Activated CD4-positive, alpha-beta T cell treated with anti-CD3 and anti-CD28 coated beads, Interleukin-2, amount 10 ng/mL, durations not matched to agents 7 days and 5 days (primary cell): ENCODE results near the gene IGFLR1. TPM values are rescaled to one million over a fixed set of nuclear protein-coding genes. Genes with fewer than 3 reads are reported as not detected.
"Not testable (repeated sequence)": the region's sequence is repeated elsewhere in the genome, so short reads cannot be mapped to it uniquely, and the experiment has no call there.

Experiments used
- CTCF ChIA-PET: fragments of 350-600 bp; sonication (Branson Sonifier 250); formaldehyde crosslinking; loops from one replicate; lab custom pipeline; 2021; ENCODE audit warnings: antibody characterized with exemption; lab: Charles Lee
- POLR2A ChIA-PET: fragments of 350-600 bp; sonication (Branson Sonifier 250); formaldehyde crosslinking; loops from one replicate; lab custom pipeline; 2021; ENCODE audit warnings: antibody characterized with exemption; lab: Charles Lee
- DNase-seq: peaks from one replicate; pipeline ENCODE4 v3.0.0-alpha.2; 2020
- H3K27ac Mint-ChIP-seq: one replicate; pipeline ENCODE4 v1.8.0; 2021; ENCODE audit warnings: mild to moderate bottlenecking, moderate library complexity, mixed read lengths
- H3K27me3 Mint-ChIP-seq: one replicate; pipeline ENCODE4 v1.8.0; 2021; ENCODE audit warnings: mixed read lengths
- H3K36me3 Mint-ChIP-seq: one replicate; pipeline ENCODE4 v1.8.0; 2021; ENCODE audit warnings: low read depth, mixed read lengths
- H3K4me1 Mint-ChIP-seq: one replicate; pipeline ENCODE4 v1.8.0; 2021; ENCODE audit warnings: mixed read lengths
- H3K4me3 Mint-ChIP-seq: one replicate; pipeline ENCODE4 v1.8.0; 2021; ENCODE audit warnings: mild to moderate bottlenecking, moderate library complexity, mixed read lengths
- H3K9me3 Mint-ChIP-seq: one replicate; pipeline ENCODE4 v1.8.0; 2021; ENCODE audit warnings: mixed read lengths
- total RNA-seq, 2 experiments: library from RNA; stranded (reverse); gene quantifications; one replicate each; pipeline ENCODE4 v1.2.3, GENCODE V29; 2021

The IGFLR1 gene
- total RNA-seq, 2 experiments from 2014 or later, result 53.7 to 54.6 TPM

DNA sequence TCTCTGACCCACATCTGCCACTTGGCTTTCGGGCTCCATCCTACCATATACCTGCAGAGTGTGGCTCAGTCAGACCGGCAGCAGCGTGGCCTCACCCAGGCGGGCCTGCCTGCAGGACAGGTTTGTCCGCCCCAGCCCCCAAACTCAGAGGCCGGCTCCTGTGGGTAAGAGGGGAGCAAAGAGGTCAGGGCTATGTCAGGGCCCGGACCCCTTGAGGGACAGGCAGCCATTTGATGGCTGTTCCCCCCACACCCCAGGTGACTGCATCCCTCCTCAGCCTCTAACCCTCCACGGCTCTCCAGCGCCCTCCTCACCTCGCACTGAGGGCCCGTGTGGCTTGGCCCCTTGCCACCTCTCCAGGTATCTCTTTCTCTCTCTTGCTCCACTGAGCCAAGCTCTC is 50.2 kb downstream of the IGFLR1 start:
- ChIA-PET POLR2A (no interaction called here), CTCF (interaction anchor here (0.6 to 7.1 kb wide), 6 partner anchors 10 to 221 kb away, joined by 3 to 72 read pairs (median 3); no protein-coding TSS in a partner anchor)
- H3K36me3 Mint-ChIP-seq, result no peaks in the 10 kb centered on the region
- H3K4me3 Mint-ChIP-seq, result no peak overlapping the region
- H3K4me1 Mint-ChIP-seq, result peaks cover 14% of the 10 kb centered on the region
- DNase-seq, result no peak
- no peaks in the 10 kb centered on the region for H3K27me3 Mint-ChIP-seq
- no peaks in the 10 kb centered on the region for H3K9me3 Mint-ChIP-seq
- H3K27ac Mint-ChIP-seq, result no peak overlapping the region

DNA sequence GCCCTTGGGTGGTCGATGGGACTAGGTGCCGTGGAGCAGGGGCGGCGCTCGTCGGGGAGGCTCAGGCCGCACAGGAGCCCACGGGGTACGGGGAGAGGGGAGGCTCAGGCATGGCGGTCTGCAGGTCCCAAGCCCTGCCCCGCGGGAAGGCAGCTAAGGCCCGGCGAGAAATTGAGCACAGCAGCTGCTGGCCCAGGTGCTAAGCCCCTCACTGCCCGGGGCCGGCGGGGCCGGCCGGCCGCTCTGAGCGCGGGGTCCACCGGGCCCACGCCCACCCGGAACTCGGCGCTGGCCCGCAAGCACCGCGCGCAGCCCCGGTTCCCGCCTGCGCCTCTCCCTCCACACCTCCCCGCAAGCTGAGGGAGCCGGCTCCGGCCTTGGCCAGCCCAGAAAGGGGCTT is 51.1 kb downstream of the IGFLR1 start:
- H3K27me3 Mint-ChIP-seq, POLR2A ChIA-PET, H3K4me3 Mint-ChIP-seq, DNase-seq, H3K27ac Mint-ChIP-seq, H3K9me3 Mint-ChIP-seq, H3K36me3 Mint-ChIP-seq: not testable (repeated sequence)
- CTCF ChIA-PET, result interaction anchor here (0.7 to 7.1 kb wide), 2 partner anchors 16 to 23 kb away, joined by 3 to 72 read pairs; no protein-coding TSS in a partner anchor
- H3K4me1 Mint-ChIP-seq, result peaks cover 11% of the 10 kb centered on the region

DNA sequence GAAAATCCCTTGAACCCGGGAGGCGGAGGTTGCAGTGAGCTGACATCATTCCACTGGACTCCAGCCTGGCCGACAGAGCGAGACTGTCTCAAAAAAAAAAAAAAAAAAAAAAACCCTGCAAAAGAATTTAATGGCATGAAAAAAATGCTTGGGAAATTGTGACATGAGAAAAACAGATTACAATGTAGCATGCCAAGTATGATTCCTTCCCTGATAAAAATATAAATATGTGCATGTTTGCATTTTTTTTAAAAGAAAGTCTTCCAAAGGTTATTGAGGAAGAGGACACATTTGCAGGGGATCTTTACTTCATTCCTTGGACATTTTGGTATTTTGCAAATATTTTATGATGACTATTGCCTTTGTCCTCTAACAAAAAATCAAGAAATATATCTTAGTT is 52.4 kb downstream of the IGFLR1 start:
- ChIA-PET POLR2A (no interaction called here), CTCF (interaction anchor here (1.3 kb wide), 1 partner anchor 10 kb away, joined by 3 read pairs; no protein-coding TSS in a partner anchor)
- Mint-ChIP-seq H3K9me3 (no peaks in the 10 kb centered on the region), H3K4me1 (peaks cover 11% of the 10 kb centered on the region), H3K27ac (no peak overlapping the region), H3K4me3 (no peak overlapping the region), H3K36me3 (no peaks in the 10 kb centered on the region), H3K27me3 (no peaks in the 10 kb centered on the region)
- no peak for DNase-seq

Other genes starting within 250 kb of the IGFLR1 start
- not detected for gene DMKN, start 228.8 kb downstream of the IGFLR1 start, total RNA-seq
- gene SBSN, start 214.1 kb downstream of the IGFLR1 start, total RNA-seq, result not detected
- gene GAPDHS, start 209.0 kb downstream of the IGFLR1 start, total RNA-seq, result not detected
- 10 to 100 TPM; 42.5 to 43.8 TPM for gene TMEM147, start 196.8 kb downstream of the IGFLR1 start, total RNA-seq
- not detected for gene ATP4A, start 178.8 kb downstream of the IGFLR1 start, total RNA-seq
- not detected for gene PMIS2, start 156.3 kb downstream of the IGFLR1 start, total RNA-seq
- 10 to 100 TPM; 52.2 to 57.9 TPM for gene HAUS5, start 129.7 kb downstream of the IGFLR1 start, total RNA-seq
- gene RBM42, start 113.4 kb downstream of the IGFLR1 start, total RNA-seq, result 100 to 1,000 TPM; 100 to 112 TPM
- 1 to 10 TPM in 1 of 2 experiments, under 1 TPM in 1; 0.84 to 1.9 TPM for gene ETV2, start 100.7 kb downstream of the IGFLR1 start, total RNA-seq
- gene COX6B1, start 94.1 kb downstream of the IGFLR1 start, total RNA-seq, result 100 to 1,000 TPM; 429 to 474 TPM
- gene UPK1A, start 75.9 kb downstream of the IGFLR1 start, total RNA-seq, result under 1 TPM; 0.37 TPM
- 10 to 100 TPM; 15.4 to 17.3 TPM for gene ZBTB32, start 37.9 kb downstream of the IGFLR1 start, total RNA-seq
- 10 to 100 TPM; 65.1 to 67.2 TPM for gene KMT2B, start 24.4 kb downstream of the IGFLR1 start, total RNA-seq
- 10 to 100 TPM; 35.0 to 38.1 TPM for gene U2AF1L4, start 3.0 kb upstream of the IGFLR1 start, total RNA-seq
- 10 to 100 TPM; 41.7 to 46.3 TPM for gene PSENEN, start 3.2 kb upstream of the IGFLR1 start, total RNA-seq
- gene LIN37, start 6.1 kb upstream of the IGFLR1 start, total RNA-seq, result 10 to 100 TPM; 13.7 to 15.9 TPM
- gene HSPB6, start 14.6 kb upstream of the IGFLR1 start, total RNA-seq, result under 1 TPM; 0.29 to 0.69 TPM
- 10 to 100 TPM; 53.7 to 59.1 TPM for gene PROSER3, start 15.7 kb upstream of the IGFLR1 start, total RNA-seq
- 100 to 1,000 TPM in 1 of 2 experiments, 10 to 100 TPM in 1; 91.3 to 101 TPM for gene ARHGAP33, start 33.1 kb upstream of the IGFLR1 start, total RNA-seq
- not detected for gene PRODH2, start 70.4 kb upstream of the IGFLR1 start, total RNA-seq
- not detected for gene NPHS1, start 110.1 kb upstream of the IGFLR1 start, total RNA-seq
- gene KIRREL2, start 114.5 kb upstream of the IGFLR1 start, total RNA-seq, result under 1 TPM; 0.19 to 0.25 TPM
- gene APLP1, start 126.1 kb upstream of the IGFLR1 start, total RNA-seq, result under 1 TPM; 0.42 to 0.79 TPM
- 10 to 100 TPM; 36.9 to 47.5 TPM for gene NFKBID, start 158.1 kb upstream of the IGFLR1 start, total RNA-seq
- gene HCST, start 160.1 kb upstream of the IGFLR1 start, total RNA-seq, result 100 to 1,000 TPM; 117 to 137 TPM
- not detected for gene TYROBP, start 165.8 kb upstream of the IGFLR1 start, total RNA-seq
- gene LRFN3, start 193.9 kb upstream of the IGFLR1 start, total RNA-seq, result 10 to 100 TPM; 12.3 to 13.5 TPM